GM19452 (cell line): ENCODE results near the gene SLC27A3.

ENCODE experiments used
- ATAC-seq: cut with Tn5 transposase; IDR thresholded peaks from one replicate; pipeline ENCODE4 v1.9.1; 2021; ENCODE audit not compliant: unreplicated experiment

SLC27A3 gene

GRCh38 chr1:153774780-153775457 lies at the start of gene SLC27A3:
TSS of gene SLC27A3 (plus strand) at chr1:153775407. CDS start at chr1:153775498, 91 bp downstream.
- no peak for ATAC-seq

DNA sequence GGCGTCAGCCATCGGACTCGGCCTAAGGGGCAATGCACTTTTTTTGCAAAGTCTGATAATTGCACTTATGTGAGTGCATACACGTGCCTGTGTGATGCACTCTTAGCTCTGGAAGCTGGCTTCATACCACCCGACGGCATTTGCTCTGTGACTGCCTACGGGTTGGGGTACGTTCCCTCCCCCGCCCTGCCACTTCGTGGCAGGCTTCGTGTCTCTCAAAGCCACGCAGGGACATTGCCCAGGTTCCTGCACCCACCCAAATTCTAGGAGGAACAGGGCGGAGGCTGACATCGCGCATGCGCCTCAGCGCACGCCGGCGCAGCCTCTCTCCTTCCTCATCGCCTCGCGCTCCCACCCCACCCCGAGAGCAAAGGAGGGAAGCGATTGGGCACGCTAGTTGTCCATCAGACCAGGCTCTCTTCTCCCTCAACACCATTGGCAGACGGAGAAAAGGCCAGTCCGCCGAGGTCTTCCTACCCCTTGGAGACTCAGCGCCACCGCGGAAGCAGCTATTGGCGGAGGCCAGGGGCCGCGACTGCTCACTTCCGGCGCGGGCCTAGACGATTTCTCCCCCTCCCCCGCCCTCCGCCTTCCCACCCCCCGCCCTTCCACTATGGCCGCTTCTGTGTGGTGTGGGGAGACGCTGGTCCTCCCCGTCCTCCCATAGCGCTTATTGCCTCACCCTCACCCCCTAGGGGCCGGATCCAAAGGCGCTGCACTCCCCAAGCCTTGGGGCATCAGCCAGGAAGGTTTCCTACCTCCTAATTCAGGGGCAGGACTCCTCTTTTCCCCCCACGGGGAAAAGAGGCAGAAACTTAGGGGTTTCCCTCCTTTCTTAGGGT lies 47.5 kb upstream of the SLC27A3 start, which contains the start of gene INTS3:
Gene INTS3, plus strand, starts transcription at position 588 of the 842 bp plus-strand sequence. CDS start 585 bp downstream, outside the sequence.
- ATAC-seq: peak; percentile 94

GRCh38 chr1:153728305-153729066 lies 46.7 kb upstream of the SLC27A3 start:
- no peak for ATAC-seq

- no peak for ATAC-seq
Observed at GRCh38 chr1:153730468-153730988, 44.7 kb upstream of the SLC27A3 start.

GRCh38 chr1:153733970-153734369 lies 41.2 kb upstream of the SLC27A3 start:
- no peak for ATAC-seq

GRCh38 chr1:153734396-153735089 lies 40.7 kb upstream of the SLC27A3 start:
- no peak for ATAC-seq

GRCh38 chr1:153735090-153735420 lies 40.2 kb upstream of the SLC27A3 start:
- ATAC-seq: no peak

DNA sequence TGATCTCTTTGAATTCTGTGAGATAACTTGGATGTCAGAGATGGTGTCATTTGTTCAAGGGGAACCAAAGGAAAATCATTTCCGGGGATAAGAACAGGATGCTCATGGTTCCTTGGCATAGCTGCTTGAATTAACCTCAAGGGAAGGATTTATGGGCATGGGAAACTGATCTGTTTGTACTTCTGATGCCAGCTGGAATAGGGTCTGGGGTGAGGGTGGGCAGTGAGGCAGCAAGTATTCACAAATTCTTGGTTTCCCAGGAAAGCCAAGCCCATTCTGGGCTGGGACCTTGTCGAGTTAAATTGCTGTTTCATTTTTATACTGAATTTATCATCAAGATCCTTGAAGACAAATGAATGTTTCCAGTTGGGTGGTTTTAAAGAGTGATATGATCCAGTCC lies 33.2 kb upstream of the SLC27A3 start:
- ATAC-seq: no peak

GRCh38 chr1:153742411-153743142 lies 32.6 kb upstream of the SLC27A3 start:
- ATAC-seq: peak; percentile 81

GRCh38 chr1:153745417-153745816 lies 29.8 kb upstream of the SLC27A3 start:
- ATAC-seq: no peak

DNA sequence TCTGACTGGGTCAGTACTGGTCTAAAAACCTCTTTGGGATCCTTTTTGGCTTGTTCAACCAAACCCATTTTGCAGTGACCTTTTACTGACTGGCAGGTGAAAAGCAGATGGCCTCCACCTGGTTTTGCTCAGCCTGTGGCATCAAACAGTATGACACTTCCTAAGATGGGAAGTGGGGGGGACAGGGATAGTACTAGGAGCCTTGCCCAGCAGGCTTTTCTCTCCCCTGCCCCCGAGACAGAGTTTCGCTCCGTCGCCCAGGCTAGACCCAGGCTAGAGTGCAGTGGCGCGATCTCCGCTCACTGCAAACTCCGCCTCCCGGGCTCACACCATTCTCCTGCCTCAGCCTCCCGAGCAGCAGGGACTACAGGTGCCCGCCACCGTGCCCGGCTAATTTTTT lies 29.0 kb upstream of the SLC27A3 start:
- no peak for ATAC-seq

DNA sequence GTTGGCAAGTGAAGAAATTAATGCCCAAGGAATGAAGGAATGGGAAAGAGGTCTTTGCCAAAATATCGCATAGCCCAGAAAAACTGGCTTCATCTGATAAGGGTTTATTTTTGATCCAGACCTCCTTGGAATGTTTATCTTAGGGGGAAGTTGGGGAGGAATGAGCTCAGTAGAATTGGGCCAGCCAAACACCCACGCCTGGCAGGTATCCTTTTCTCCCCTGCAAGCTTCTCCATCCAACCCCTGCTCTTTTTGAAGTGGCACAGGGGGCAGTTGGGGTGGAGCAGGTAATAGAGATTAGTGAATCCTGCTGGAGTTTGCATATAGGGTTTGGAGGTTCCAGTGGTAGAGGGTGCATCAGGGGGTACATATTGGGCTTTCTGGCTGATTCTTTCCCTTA lies 26.3 kb upstream of the SLC27A3 start:
- ATAC-seq: no peak

DNA sequence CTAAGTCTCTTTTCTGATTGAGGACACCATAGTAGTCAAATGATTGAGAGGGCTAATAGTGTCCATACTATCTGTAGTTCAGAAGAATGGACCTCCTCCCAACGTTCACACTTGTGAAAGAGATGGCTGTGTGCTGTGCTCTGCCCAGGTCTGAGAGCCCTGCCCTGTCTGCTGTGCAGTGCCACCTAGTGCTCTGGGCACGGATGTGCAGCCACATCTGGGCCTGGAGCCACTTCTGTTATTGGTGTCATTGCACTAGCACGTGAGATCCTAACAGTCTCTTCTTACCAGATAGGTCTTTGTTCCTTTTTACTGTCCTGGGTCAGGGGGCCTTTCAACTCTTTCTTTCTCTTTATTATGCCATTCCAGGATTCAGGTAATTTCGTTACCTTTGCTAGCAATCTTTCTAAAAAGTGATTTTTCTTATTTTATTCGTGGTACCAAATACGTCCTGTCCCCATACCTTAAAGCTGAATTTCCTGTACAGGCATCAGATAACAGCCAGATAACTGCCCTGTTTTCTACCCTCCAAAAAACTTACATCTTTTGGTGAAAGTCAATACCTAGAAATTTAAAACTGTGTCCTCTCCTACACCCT lies 25.7 kb upstream of the SLC27A3 start:
- ATAC-seq: peak; percentile 79

GRCh38 chr1:153750026-153750995 lies 24.9 kb upstream of the SLC27A3 start:
- no peak for ATAC-seq

- no peak for ATAC-seq
Observed at GRCh38 chr1:153752072-153752471, 23.1 kb upstream of the SLC27A3 start.

DNA sequence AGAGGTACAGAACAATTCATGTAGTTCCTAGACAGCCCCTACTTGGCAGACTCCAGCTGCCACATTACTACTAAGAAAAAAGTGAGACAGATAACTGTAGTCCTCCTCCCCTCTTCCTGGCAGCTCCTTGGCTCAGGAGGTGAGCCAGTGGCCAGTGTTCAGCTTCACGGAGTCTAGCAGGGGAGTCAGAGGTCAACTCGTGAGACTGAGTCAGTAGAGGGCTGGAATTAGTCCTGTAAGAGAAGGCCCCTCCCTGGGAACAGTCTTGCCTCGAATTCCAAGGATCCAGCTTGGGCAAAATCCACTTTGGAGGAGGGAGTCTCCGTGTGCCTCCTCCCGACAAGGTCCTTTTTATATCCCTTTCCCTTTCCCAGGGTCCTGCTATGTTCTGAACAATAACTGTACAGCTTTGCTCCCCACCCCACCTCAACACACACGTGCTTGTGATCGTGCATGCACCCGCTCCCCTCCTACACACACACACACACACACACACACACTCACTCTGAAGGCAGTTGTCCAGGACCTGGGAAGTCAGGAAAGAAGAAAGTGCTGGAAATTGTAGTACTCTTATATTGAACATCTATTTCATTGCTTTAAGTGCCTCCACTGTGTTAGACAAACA lies 22.5 kb upstream of the SLC27A3 start:
- ATAC-seq: no peak

GRCh38 chr1:153754266-153754665 lies 20.9 kb upstream of the SLC27A3 start:
- no peak for ATAC-seq

GRCh38 chr1:153760440-153760839 lies 14.8 kb upstream of the SLC27A3 start:
- no peak for ATAC-seq
